GM03348 (cell line): ENCODE data around the gene HDAC1.
A peak's percentile ranks its signal among the peaks of the same experiment; 100 is the strongest.
"Not testable (repeated sequence)": the region's sequence is repeated elsewhere in the genome, so short reads cannot be mapped to it uniquely, and the experiment has no call there.

Experiments used
- DNase-seq: peaks from one replicate; pipeline ENCODE4 v3.0.0; 2012; ENCODE audit warnings: low spot score

The HDAC1 gene

DNA sequence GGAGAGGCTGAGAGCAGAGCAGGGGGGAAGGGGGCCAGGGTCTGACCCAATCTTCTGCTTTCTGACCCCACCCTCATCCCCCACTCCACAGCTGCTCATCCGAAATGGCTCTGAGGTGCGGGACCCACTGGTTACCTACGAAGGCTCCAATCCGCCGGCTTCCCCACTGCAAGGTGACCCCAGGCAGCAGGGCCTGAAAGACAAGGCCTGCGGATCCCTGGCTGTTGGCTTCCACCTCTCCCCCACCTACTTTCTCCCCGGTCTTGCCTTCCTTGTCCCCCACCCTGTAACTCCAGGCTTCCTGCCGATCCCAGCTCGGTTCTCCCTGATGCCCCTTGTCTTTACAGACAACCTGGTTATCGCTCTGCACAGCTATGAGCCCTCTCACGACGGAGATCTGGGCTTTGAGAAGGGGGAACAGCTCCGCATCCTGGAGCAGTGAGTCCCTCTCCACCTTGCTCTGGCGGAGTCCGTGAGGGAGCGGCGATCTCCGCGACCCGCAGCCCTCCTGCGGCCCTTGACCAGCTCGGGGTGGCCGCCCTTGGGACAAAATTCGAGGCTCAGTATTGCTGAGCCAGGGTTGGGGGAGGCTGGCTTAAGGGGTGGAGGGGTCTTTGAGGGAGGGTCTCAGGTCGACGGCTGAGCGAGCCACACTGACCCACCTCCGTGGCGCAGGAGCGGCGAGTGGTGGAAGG is 17.1 kb upstream of the HDAC1 start:
- DNase-seq = no peak

DNA sequence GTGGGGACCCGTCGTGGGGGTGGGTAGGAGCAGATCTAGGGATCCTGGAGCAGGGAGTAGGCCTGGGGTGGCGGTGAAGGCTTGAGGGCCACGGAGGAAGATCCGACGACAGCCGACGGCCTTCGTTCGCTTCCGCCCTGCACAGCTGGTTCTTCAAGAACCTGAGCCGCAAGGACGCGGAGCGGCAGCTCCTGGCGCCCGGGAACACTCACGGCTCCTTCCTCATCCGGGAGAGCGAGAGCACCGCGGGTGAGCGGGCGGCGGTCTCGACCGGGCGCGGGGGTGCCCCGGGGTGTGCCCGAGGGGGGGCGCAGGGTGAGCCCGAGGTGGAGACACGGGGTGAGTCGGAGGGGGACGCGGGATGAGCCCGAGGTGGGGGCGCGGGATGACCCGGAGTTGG is 16.5 kb upstream of the HDAC1 start:
- DNase-seq = no peak

DNA sequence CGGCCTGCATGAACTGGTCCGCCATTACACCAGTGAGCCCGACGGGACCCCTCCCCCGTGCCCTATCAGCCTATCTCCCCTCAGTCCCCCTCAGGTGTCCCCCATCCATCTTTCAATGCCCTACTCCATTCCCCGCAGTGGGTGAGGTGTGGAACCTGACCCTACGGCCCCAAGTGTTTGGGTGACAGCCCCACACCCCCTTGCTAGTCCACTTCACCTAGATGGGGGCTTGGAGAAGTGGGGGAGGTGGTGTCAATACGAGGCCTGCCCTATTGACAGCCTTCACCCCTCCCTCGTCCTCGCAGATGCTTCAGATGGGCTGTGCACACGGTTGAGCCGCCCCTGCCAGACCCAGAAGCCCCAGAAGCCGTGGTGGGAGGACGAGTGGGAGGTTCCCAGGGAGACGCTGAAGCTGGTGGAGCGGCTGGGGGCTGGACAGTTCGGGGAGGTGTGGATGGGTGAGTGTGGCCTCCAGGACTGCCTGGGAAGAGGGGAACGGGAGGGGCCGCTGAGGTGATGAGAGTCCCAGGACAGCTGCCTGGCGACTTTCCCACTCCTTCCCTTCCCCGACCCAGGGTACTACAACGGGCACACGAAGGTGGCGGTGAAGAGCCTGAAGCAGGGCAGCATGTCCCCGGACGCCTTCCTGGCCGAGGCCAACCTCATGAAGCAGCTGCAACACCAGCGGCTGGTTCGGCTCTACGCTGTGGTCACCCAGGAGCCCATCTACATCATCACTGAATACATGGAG is 15.7 kb upstream of the HDAC1 start:
- DNase-seq = no peak

DNA sequence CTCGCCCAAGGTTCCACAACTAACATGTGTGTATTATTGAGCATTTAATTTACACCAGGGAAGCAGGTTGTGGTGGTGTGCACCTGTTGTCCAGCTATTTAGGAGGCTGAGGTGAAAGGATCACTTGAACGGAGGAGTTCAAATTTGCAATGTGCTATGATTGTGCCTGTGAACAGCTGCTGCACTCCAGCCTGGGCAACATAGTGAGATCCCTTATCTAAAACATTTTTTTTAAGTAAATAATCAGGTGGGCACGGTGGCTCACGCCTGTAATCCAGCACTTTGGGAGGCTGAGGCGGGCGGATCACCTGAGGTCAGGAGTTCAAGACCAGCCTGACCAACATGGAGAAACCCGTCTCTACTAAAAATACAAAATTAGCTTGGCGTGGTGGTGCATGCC is 7.1 kb upstream of the HDAC1 start:
- not testable (repeated sequence) for DNase-seq

DNA sequence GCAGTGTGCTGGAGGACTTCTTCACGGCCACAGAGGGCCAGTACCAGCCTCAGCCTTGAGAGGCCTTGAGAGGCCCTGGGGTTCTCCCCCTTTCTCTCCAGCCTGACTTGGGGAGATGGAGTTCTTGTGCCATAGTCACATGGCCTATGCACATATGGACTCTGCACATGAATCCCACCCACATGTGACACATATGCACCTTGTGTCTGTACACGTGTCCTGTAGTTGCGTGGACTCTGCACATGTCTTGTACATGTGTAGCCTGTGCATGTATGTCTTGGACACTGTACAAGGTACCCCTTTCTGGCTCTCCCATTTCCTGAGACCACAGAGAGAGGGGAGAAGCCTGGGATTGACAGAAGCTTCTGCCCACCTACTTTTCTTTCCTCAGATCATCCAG is 6.2 kb upstream of the HDAC1 start:
- DNase-seq = no peak

DNA sequence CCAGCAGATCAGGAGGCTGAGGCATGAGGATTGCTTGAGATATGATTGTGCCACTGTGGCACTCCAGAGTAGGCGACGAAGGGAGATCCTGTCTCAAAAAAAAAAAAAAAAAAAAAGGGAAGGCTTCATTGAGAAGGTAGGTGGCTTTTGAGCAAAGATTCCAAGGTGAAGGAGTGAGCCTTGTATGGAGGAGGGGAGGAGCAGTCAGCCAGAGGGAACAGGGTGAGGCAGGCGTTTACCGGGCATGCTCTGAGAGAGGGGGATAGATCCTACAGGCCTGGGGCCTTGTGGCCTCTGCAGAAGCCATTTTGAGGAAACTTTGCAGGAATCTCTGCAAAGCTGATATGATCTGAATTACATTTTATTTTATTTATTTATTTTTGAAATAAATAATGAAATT is 5.1 kb upstream of the HDAC1 start:
- DNase-seq = no peak

DNA sequence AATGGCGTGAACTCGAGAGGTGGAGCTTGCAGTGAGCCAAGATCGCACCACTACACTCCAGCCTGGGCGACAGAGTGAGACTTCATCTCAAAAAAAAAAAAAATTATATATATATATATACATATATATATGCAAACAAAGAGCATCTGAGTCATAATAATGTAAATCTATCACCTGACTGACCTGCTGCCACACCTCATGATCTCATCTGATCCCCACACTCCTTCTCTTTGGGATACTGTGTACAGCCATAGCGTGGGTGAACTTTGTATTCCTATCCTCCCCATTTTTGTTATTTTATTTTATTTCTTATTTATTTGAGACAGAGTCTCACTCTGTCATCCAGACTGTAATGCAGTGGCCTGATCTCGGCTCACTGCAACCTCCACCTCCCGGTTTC is 2.6 kb upstream of the HDAC1 start:
- no peak for DNase-seq

DNA sequence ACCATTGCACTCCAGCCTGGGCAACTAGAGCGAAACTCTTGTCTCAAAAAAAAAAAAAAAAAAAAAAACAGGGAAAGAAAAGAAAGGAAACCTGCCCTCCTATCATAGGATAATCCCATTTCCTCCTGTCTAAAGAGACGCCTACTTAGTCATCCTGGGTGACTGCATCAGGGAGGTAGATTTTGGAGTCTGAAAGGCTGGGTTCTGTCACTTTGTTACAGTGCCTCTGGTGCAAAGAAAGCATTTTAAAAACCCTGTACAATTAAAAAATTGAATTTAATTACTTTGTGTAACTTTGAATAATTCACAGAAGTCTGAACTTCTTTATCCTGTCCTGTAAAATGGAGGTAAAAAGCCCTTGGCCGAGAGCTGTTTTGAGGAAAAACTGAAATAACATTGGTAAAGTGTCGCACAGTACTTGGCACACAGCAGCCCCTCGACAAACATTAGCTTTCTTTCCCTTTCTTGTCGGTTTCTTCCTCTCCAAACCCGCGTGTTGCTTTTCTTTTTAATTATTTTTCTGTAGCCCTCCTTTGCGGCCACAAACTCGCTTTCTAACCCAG is 657 bp upstream of the HDAC1 start:
- DNase-seq = no peak

DNA sequence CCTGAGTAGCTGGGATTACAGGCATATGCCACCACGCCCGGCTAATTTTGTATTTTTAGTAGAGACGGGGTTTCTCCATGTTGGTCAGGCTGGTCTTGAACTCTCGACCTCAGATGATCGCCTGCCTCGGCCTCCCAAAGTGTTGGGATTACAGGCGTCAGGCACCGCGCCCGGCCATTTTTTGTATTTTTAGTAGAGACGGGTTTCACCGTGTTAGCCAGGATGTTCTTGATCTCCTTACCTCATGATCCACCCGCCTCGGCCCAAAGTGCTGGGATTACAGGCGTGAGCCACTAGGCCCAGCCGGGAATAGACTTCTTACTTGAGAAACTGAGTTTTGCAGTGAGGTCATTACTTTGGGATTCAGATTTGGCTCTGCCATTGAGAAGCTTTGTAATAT is 6.3 kb downstream of the HDAC1 start:
- not testable (repeated sequence) for DNase-seq

DNA sequence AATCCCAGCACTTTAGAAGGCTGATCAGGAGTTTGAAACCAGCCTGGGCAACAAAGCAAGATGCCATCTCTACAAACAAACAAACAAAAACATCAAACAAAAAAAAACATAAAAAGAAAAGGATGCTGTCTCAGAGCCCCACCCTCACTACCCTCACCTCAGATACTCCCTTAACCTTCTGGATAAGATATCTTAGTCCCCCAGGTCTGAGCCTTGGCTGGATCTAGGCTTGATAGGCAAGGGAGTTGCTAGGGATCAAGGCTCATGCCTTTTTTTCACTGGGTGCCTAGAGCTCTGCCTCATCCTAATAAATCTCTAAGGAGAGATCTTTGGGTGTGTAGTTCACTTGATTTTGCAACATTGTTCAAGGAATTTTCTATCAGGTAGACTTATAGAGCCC is 7.4 kb downstream of the HDAC1 start:
- no peak for DNase-seq

DNA sequence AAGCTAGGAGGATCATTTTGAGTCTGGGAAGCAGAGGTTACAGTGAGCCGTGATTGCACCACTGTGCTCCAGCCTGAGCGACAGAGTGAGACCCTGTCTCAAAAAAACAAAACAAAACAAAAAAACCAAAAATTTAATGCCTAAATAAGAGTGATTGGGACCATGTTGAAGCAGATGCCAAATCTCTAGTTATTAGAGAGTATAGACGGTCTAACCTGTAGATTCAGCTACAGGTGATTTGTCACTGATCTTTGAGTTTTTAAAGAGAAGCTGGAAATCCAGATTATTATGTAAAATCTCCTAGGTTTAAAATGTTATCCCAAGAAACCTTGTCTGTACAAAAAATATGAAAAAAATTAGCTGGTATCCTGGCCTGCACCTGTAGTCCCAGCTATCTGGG is 11.5 kb downstream of the HDAC1 start:
- no peak for DNase-seq

DNA sequence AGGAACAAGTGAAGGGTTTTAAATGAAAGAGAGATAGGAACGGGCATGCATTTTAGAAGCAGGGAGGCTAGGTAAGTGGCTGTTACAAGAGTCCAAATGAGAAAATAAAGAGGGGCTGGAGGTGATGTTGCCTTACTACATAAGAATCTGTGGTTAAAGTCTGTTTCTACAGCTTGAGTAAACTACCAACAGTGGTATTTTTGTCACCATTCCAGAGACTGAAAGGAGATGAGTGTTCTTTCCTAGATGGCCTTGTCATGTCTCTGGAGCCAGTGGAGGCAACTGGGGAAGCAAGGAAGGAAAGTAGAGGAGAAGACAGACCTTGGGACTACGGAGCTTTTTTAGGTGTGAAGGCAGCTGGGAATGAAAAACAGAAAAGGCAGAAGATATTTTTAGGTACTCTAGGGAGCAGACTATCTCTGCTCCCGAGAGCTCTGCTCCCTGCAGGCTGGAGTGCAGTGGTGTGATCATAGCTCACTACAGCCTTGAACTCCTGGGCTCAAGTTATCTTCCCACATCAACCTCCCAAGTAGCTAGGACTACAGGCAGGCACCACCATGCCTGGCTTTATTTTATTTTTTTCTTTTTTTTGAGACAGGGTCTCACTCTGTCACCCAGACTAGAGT is 12.2 kb downstream of the HDAC1 start:
- peak; percentile 21 for DNase-seq

DNA sequence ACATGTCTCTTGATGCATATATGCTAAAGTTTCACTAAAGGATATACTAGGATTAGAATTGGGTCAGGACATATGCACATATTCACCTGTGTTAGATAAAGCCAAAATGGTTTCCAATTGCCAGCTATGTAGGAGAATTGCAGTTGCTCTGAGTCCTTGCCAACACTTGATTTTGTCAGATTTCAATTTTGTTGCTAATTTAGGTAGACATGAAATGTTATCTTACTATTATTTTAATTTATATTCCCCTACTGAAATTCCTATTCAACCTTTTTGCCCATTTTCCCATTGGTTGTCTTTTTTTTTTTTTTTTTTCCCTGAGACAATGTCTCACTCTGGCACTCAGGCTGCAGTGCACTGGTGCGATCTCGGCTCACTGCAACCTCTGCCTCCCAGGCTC is 13.4 kb downstream of the HDAC1 start:
- DNase-seq = no peak

DNA sequence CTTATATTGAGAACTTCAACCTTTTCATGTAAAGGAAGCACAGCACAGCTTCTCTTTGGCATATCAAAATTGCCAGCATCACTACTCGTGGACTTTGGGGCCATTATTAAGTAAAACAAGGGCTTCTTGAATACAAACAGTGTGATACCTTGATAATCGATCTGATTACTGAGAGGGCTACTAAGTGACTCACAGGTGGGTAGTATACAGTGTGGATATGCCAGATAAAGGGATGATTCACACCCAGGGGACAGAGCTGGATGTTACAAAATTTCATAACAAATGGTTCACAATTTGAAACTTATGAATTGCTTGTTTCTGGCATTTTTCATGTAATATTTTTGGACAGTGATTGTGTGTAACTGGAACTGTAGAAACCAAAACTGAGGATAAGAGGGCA is 15.4 kb downstream of the HDAC1 start:
- peak; percentile 51 for DNase-seq

DNA sequence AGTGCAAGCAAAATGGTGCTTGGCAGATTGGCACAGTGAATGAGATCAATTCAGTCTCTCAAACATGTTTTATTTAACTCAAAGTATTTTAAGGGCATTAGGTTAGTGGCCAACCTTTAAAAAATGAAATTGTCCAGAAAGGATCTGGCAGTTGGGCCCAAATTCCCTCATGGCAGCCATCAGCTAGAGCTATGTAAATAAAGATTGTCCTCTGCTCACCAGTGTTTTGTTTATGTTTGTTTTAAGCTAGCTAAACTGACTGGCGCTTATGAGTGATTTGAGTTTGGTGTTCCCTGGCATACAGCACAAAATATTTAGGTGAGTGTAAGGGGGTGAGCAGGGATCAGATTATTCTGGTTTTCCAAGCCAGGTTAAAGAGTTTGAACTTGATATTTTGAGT is 18.1 kb downstream of the HDAC1 start:
- DNase-seq = no peak

DNA sequence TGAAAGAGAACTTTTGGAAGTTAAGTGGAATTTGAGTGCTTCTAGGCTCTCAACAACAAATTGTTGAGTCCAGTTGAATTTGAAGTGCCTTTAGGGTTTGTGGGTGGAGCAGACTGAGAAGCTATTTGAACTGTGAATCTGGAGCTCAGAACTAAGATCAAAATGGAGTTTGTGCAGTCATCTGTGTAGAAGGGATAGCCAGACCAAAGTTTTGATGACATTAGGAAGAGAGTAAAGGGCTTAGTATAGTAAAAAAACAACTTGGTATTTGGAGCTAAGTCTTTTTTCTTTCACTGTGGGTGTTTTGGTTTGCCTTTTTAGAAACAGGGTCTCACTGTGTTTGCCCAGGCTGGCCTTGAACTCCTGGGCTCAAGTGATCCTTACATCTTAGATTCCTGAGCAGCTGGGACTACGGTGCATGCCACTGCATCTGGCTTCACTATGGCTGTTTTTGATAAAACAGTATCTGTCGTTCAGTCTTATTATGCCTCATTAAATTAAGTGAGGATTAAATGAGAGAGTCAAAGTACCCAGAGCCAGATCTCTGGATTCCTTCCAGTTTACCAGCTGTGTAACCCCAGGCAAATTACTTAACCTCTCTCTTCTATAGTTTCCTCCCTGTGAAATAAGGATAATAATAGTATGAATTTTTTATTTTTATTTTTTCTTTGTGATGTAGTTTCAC is 20.0 kb downstream of the HDAC1 start:
- DNase-seq = no peak

DNA sequence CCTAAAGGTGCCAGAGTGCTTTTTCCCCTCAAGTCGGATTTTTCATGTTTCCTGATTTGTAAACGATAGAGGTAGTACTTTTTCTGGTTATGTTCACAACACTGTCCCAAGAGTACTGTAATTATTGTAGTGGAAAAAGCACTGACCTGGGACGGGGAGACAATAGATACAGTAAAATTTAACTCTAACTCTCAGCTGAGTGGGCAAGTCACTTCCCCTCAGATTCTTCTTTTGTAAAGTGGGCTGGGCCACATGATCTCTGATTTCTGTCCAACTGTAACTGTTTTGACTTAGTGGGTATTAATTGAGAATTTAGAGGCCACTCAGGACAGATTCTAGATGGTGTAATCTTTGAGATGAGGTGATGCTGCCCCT is 25.0 kb downstream of the HDAC1 start:
- no peak for DNase-seq

DNA sequence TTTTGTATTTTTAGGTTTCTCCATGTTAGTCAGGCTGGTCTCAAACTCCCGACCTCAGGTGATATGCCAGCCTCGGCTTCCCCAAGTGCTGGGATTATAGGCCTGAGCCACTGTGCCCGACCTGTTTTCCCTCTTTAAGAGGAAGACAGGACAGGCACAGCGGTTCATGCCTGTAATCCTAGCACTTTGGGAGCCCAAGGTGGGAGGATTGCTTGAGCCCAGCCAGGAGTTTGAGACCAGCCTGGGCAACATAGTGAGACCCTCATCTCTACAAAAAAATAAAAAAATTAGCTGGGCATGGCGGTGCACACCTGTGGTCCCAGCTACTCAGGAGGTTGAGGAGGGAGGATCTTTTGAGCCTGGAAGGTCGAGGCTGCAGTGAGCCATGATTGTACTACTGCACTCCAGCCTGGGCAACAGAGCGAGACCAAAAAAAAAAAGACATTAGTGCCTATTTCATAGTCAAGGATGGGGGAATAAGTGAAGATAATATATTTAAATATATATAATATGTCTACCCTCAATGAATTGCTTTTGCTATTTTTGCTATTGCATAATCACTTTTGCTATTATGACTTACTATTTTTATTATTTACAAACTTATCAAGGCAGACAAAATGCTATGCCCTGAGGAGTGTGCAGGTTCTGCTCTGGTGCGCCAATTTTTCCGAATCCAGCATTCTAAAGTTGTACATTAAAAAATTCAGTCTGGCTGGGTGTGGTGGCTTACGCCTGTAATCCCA is 26.4 kb downstream of the HDAC1 start:
- DNase-seq = no peak

DNA sequence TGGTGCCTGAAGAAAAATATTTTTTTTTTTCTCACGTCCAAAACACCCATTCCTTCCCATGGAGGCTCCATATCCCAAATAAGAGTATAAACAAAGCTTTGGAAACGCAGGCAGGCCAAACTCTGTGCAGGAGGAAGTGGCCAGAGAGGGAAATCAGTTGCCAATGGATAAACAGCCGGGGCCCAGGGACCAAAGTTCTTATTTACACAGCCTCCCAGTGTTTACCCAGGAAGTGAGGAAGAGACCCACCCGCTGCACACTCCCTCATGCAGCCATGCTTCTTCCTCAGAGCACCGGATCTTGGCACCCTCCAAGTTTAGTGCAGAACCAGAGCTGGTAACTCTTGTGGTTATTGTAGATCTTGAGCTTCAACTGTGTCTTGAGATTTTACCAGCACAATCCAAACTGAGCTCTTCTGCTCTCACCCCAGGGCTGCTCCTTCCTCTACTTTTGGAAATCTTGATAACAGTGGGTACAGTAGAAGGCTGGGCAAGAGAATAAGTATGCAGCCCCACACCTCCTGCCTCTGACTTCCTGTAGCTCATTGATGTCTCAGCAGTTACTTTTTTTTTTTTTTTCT is 29.9 kb downstream of the HDAC1 start:
- DNase-seq = no peak

DNA sequence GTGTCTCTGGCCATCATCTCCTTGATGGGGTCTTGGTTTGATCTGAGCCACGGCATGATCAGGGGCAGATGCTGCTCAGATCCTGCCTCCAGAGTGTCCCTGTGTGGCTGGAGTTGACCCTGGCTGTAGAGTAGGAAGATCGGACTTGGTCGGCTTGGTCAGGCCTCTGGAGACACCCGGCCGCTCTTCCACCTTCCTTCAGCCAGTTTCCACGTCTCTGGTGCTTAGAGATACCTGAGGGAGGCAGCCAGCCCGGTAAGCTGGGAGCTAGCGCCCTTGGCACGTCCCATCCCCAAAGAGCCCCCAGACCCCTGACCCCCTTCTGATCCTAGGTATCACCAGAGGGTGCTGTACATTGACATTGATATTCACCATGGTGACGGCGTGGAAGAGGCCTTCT is 35.3 kb downstream of the HDAC1 start:
- no peak for DNase-seq

DNA sequence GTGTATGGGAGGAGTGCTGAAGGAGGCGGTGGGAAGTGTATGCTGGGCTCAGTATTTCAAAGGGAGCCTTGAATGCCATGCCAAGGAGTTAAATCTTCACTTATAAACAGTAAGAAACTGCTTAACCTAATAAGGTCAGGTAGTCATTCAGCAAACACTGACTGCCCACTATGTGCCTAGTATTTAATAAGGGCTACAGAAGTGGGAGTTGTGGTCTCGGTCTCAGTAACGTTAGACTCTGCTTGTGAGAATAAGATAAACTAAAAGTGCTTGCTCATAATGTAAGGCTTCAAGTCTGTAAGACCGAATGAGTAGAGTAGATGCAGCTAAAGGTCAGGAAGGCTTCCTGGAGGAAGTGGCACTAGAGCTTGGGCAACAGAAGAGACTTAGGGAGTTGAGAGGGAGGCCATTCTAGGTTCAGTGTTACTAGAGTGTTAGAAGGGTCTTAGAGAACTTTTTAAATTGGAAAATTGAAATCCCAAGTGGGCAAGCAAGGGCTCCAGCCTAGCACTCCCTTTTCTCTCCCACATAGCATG is 38.1 kb downstream of the HDAC1 start:
- DNase-seq = no peak
